Mesodermal cell (in vitro differentiated cells): Measurements from ENCODE around the gene KCNH2.
"Not testable (repeated sequence)": the region's sequence is repeated elsewhere in the genome, so short reads cannot be mapped to it uniquely, and the experiment has no call there.

Experiments
- H3K27ac ChIP-seq: 2 replicates; pipeline ENCODE4 v1.7.0; 2013; ENCODE audit warnings: mild to moderate bottlenecking, low read depth, low read length, moderate library complexity; ENCODE audit not compliant: severe bottlenecking
- H3K36me3 ChIP-seq: 2 replicates; pipeline ENCODE4 v1.7.1; 2013; ENCODE audit warnings: mild to moderate bottlenecking, low read length, moderate library complexity; ENCODE audit not compliant: control insufficient read depth, insufficient read depth
- H3K4me1 ChIP-seq: one replicate; pipeline ENCODE4 v1.7.1; 2013; ENCODE audit warnings: mild to moderate bottlenecking, low read length; ENCODE audit not compliant: insufficient read depth, control insufficient read depth, poor library complexity, severe bottlenecking
- H3K4me3 ChIP-seq: 2 replicates; pipeline ENCODE4 v1.7.0; 2013; ENCODE audit warnings: low read length, control low read depth, mild to moderate bottlenecking; ENCODE audit not compliant: insufficient read depth, poor library complexity, severe bottlenecking; ENCODE audit errors: extremely low read depth
- H3K9me3 ChIP-seq: 2 replicates; pipeline ENCODE4 v1.7.1; 2013; ENCODE audit warnings: mild to moderate bottlenecking, low read length, moderate library complexity; ENCODE audit not compliant: control insufficient read depth
- WGBS, 2 experiments: methylation state at CpG; one replicate each; pipeline ENCODE4 v1.1.5; 2013; ENCODE audit warnings: missing lambda C conversion rate in 2 of 2; ENCODE audit not compliant: insufficient coverage in 2 of 2; 5-methylcytosine and 5-hydroxymethylcytosine counted together

The KCNH2 gene

DNA sequence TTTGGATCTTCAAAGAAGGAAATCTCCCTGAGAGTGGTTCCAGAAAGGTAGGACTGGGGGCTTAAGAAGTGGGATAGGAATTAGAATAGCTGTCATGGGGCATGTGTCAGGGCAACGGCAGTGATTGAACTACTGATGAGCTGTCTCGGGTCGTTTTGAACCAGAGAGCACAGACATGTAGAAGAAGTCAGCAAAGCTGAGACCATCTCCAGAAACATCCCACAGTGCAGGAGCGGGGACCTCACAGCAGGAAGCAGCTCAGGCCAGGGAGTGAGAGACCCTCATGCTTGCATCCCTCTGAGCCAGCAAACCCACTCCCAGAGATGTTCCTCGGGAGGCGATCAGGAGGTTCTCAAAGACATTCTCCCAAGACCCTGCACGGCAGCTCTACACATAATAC is 65.7 kb downstream of the KCNH2 start:
- 85 to 90% methylated on average over 4 of the region's 7 CpGs for WGBS, 2 experiments

DNA sequence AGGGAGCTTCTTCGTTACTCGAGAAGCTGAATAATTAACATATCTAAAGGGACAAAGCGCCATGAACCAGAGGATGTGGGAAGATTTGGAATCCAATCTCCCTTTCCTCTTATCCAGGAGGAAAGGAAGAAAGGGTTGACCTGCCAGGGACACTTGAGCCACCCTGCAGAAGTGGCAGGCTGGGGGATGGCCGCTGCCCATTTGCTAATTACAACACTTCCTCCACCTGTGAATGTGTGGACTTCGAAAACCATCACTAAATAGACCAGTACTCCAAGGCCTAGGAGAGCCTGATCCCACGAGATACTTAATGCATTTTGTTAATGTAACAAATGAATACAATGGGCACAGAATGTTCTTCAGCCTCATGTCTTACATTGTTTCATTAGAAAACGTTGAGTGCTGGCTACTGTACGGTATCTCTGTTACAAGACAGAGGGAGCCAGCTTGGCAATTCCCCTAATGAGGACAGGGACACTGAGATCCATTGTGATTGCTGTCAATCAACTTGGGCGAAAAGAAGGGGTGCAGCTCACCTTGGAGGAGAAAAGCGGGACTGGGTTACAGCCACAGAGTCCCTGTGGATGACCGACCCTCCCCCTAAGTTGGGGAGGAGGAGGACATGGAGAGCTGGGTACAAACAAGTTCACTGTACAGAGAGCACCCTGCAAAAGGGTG is 66.4 kb downstream of the KCNH2 start:
- no peaks in the 10 kb centered on the region for H3K4me1 ChIP-seq
- no peak overlapping the region for H3K4me3 ChIP-seq
- H3K36me3 ChIP-seq = no peaks in the 10 kb centered on the region
- WGBS, 2 experiments = 67 to 100% methylated on average over 5 to 7 of the region's 11 CpGs
- no peak overlapping the region for H3K27ac ChIP-seq
- no peaks in the 10 kb centered on the region for H3K9me3 ChIP-seq

More for the DNA sequence above, 65.7 kb downstream of the KCNH2 start:
- Histone ChIP-seq H3K27ac (no peak overlapping the region), H3K36me3 (no peaks in the 10 kb centered on the region), H3K4me1 (no peaks in the 10 kb centered on the region), H3K9me3 (no peaks in the 10 kb centered on the region), H3K4me3 (no peak overlapping the region)

DNA sequence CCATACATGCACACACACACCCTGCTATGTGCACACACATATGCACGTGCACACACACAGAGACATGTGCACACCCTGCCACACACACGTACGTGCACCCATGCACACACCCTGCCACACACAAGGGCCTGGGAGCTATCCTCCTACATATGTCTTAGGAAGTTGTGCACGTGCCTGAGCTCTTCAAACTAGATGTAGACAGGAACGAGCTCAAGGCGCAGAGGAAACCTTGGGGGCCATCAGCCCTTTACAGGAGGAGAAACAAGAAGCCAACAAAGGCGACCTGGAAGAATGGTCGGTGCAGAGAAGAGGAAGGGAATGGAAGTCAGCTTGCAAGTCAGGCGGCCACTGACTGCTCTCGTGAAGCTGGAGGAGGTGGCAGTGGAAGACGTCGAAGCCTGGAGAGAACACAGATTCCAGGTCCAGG is 67.1 kb downstream of the KCNH2 start:
- Histone ChIP-seq H3K9me3 (no peaks in the 10 kb centered on the region), H3K4me1 (no peaks in the 10 kb centered on the region), H3K36me3 (no peaks in the 10 kb centered on the region), H3K27ac (no peak overlapping the region), H3K4me3 (no peak overlapping the region)
- WGBS, 2 experiments = 88% methylated on average over 10 to 12 of the region's 12 CpGs

DNA sequence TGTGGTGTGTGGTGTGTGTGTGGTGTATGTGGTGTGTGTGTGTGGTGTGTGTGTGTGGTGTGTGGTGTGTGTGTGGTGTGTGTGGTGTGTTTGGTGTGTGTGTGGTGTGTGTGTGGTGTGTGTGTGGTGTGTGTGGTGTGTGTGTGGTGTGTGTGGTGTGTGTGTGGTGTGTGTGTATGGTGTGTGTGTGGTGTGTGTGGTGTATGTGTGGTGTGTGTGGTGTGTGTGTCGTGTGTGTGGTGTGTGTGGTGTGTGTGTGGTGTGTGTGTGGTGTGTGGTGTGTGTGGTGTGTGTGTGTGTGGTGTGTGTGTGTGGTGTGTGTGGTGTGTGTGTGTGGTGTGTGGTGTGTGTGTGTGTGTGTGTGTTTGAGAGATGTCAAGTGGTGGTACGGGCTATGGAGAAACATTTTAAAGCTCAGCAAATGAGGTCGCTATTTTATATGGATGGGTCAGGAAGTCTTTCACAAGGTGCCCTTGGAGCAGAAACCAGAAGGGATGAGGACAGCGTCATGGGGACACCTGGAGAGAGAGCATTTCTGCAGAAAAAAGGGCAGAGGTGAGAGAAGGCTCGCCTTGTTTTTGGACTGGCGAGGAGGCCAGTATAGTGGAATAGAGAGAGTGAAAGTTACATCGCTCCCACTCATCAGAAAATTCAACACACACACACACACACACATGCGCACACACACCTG is 67.7 kb downstream of the KCNH2 start:
- H3K36me3 ChIP-seq, H3K27ac ChIP-seq, H3K9me3 ChIP-seq, H3K4me1 ChIP-seq, H3K4me3 ChIP-seq: not testable (repeated sequence)
- WGBS, 2 experiments = 87 to 94% methylated on average over 3 to 5 of the region's 8 CpGs

DNA sequence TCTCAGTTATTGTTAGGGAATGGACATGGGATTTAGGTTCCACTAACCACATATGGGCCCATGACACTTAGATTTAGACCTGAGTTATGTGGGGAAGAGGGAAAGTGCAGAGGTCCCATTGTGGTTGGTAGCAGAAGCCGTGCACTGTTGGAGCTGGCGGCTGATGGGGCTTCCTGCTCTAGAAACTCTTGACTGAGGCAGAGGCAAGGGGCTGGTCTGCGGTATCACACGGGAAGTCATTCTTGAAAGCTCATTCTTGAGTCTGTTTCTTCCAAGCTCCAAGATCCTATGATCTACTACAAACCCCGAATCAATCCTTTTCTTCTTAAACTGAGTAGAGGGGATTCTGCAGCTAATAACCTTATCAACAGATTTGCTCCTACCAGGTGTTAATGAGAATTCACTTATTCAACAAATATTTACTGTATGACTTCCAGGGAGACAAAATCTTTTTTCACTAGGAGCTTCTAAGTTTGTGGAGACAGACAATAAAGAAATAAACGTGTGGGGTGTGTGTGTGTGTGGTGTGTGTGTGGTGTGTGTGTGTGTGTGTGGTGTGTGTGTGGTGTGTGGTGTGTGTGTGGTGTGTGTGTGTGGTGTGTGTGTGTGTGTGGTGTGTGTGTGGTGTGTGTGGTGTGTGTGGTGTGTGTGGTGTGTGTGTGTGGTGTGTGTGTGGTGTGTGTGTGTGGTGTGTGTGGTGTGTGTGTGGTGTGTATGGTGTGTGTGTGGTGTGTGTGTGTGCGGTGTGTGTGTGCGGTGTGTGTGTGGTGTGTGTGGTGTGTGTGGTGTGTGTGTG is 68.7 kb downstream of the KCNH2 start:
- 76 to 92% methylated on average over 4 to 5 of the region's 8 CpGs for WGBS, 2 experiments

DNA sequence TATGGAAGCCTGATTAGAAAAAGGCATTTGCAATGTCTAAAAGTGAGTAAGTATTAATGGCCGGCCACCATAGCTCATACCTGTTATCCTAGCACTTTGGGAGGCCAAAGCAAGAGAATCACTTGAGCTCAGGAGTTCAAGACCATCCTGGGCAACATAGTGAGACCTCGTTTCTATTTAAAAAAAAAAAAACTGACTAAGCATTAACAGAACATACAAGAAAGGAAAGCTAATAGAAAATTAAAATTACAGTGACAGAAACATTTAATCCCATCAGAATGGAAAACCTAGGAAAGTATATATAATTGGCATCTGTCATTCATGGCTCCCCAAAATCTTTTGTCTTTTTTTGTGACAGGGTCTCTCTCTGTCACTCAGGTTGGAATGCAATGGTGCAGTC is 69.9 kb downstream of the KCNH2 start:
- no peaks in the 10 kb centered on the region for H3K4me1 ChIP-seq
- H3K4me3 ChIP-seq = no peak overlapping the region
- no CpG with 5 or more reads among the region's 2 CpGs for WGBS, 2 experiments
- H3K36me3 ChIP-seq = no peaks in the 10 kb centered on the region
- H3K9me3 ChIP-seq = no peaks in the 10 kb centered on the region
- H3K27ac ChIP-seq = no peak overlapping the region

More for the DNA sequence above, 68.7 kb downstream of the KCNH2 start:
- no peaks in the 10 kb centered on the region for H3K9me3 ChIP-seq
- no peak overlapping the region for H3K4me3 ChIP-seq
- H3K36me3 ChIP-seq = no peaks in the 10 kb centered on the region
- H3K27ac ChIP-seq = no peak overlapping the region
- H3K4me1 ChIP-seq = no peaks in the 10 kb centered on the region

DNA sequence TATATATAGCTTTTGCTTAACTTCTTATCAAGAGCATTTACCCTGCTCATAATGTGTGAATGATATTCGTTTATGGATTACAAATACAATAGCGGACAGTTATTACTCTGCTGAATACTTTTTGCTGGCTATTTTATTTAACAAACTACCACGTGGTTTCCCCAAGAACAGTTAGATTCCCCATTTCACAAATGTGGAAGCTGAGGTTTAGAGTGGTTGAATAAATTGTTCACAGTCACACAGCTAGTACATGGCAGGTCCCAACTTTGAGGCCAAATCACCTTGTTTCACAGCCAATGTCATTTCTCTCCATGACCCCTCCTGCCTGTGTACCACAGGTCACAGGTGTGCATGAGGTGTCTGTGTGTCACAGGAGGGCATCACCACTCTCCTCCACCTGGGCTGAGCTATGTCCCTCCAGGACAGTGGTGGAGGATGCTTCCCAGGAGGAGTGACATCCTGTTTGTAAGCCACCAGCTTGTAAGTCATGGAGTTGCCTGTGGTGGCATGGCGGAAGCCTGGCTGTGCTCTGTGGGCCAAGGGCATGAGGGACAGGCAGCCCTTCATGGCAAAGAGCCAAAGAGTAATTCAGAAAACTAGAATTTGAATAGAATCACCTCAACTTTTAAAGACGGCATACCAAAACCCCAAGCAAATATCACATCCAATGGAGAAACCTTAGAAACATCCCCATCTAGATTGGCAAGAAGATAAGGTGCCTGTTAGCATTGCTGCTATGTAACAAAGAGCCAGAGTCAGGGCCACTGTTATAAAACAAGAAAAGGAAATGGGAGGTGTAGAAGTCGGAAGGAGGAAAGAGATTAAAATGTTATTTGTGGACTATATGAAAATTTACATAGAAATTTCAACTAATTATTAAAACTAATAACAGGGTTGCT is 73.9 kb downstream of the KCNH2 start:
- Histone ChIP-seq H3K27ac (no peak overlapping the region), H3K4me1 (no peaks in the 10 kb centered on the region), H3K9me3 (no peaks in the 10 kb centered on the region), H3K4me3 (no peak overlapping the region), H3K36me3 (no peaks in the 10 kb centered on the region)
- WGBS, 2 experiments = 100% methylated on average over 2 of the region's 6 CpGs; no CpG with 5 or more reads in 1 of the 2 experiments

DNA sequence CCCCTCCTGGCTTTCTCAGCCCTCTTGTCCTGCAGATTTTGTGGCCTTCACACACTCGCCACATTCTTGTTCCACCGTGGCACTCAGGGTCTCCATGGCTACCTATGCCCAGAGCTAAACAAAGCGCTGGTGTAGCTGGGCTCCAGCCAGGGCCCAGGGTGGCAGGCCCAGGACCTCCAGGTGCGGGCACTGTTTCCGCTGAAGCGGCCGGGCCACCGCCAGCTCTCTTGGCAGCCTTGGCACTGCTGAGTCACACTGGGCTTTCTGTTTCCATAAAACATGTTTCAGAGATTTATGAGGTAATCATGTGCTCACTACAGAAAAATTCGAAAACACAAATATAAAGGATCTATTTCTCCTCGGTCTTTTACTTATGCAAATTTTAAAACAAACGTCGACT is 74.5 kb downstream of the KCNH2 start:
- Histone ChIP-seq H3K36me3 (no peaks in the 10 kb centered on the region), H3K27ac (no peak overlapping the region), H3K9me3 (no peaks in the 10 kb centered on the region), H3K4me3 (no peak overlapping the region), H3K4me1 (no peaks in the 10 kb centered on the region)
- 97 to 98% methylated on average over 7 to 9 of the region's 12 CpGs for WGBS, 2 experiments

DNA sequence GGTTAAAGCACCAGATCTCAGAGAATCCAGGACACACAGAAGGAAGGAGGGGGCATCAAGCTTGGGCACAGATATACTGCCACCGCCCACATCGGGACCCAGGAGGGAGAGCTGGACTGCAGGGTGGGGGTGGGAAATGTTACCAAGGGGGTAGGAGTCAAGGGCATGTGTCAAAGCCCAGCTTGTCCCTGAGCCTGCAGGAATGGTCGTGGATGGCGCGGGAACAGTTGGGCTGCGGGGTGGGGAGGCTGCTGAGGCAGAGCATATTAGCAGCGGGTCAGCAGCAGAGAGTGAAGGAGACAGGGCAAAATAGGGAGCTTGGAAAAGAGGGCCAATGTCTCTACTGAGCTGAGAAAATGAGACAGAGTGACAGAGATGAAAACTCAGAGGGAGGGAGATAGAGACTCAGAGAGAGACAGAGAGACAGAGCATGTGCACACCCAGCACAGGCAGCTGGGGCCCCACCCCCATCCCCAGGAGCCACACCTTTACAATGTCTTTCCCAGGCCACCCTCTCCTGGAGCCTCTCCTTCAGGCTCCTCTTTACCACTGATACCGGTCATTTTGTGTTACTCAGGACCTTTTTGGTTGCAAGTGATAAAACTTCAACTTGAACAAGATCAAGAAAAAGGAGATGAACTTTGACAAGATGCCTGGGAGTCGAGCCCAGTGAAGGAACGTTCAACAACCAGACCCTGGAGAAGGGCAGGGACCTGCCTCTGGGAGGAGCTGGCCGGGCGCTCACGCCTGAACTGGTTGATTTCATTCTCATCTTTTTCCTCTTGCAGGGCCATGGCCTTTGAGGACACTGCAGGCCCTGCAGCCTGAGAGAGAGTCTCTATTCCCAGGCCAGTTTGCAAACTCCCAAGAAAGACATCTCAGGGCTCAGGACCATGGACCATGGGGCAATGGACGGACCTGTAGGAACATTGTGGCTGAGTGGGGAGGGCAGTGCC is 75.8 kb downstream of the KCNH2 start:
- Histone ChIP-seq H3K27ac (no peak overlapping the region), H3K36me3 (no peaks in the 10 kb centered on the region), H3K9me3 (no peaks in the 10 kb centered on the region), H3K4me3 (no peak overlapping the region), H3K4me1 (peaks cover 4% of the 10 kb centered on the region)
- 87 to 88% methylated on average over 9 to 13 of the region's 14 CpGs for WGBS, 2 experiments
